ENCODE data around the gene SUCO.

The SUCO gene

GRCh38 chr1:172630868-172631267 is 97.9 kb downstream of the SUCO start:
- no peaks in the 10 kb centered on the region for H3K9me3 ChIP-seq (ENCODE audit: insufficient read depth, low read depth, low read length)
- H3K79me2 ChIP-seq (ENCODE audit: insufficient read depth, low read length): no peaks in the 10 kb centered on the region
- H2AFZ ChIP-seq (ENCODE audit: low read length): no peak overlapping the region
- H4K20me1 ChIP-seq (ENCODE audit: insufficient read depth, low read length, poor library complexity, severe bottlenecking): no peaks in the 10 kb centered on the region
- no peaks in the 10 kb centered on the region for H3K9me2 ChIP-seq (replicated peaks; ENCODE audit: low read depth, low read length)
- no peak overlapping the region for H3K4me2 ChIP-seq (ENCODE audit: low read depth, low read length, poor library complexity, severe bottlenecking)
- no peak overlapping the region for H3K9ac ChIP-seq (ENCODE audit: low read depth, low read length, poor library complexity, severe bottlenecking)
- peaks cover 21% of the 10 kb centered on the region for H3K4me1 ChIP-seq (ENCODE audit: insufficient read depth, low read length, poor library complexity, severe bottlenecking)
- TF ChIP-seq EZH2phosphoT487 (IDR thresholded peaks at IDR 0.05; ENCODE audit: borderline replicate concordance) (no peak), CTCF (conservative IDR thresholded peaks at IDR 0.05; ENCODE audit: low read length) (no peak)
- H3K27me3 ChIP-seq (ENCODE audit: insufficient read depth, low read length, poor library complexity, severe bottlenecking): no peaks in the 10 kb centered on the region
- H3F3A ChIP-seq (ENCODE audit: low read depth): no peaks in the 10 kb centered on the region
- no peak overlapping the region for H3K4me3 ChIP-seq (ENCODE audit: low read length, poor library complexity, severe bottlenecking)
- H3K36me3 ChIP-seq (ENCODE audit: insufficient read depth, low read length): no peaks in the 10 kb centered on the region

GRCh38 chr1:172637522-172637921 is 104.6 kb downstream of the SUCO start:
- Histone ChIP-seq H4K20me1 (ENCODE audit: insufficient read depth, low read length, poor library complexity, severe bottlenecking) (no peaks in the 10 kb centered on the region), H3K4me2 (ENCODE audit: low read depth, low read length, poor library complexity, severe bottlenecking) (peak overlapping the region; percentile 75), H3K27me3 (ENCODE audit: insufficient read depth, low read length, poor library complexity, severe bottlenecking) (no peaks in the 10 kb centered on the region), H2AFZ (ENCODE audit: low read length) (no peak overlapping the region), H3K9ac (ENCODE audit: low read depth, low read length, poor library complexity, severe bottlenecking) (no peak overlapping the region), H3K4me3 (ENCODE audit: low read length, poor library complexity, severe bottlenecking) (no peak overlapping the region), H3F3A (ENCODE audit: low read depth) (peaks cover 8% of the 10 kb centered on the region; the same call in 1 of the 2 replicates), H3K9me3 (ENCODE audit: insufficient read depth, low read depth, low read length) (no peaks in the 10 kb centered on the region), H3K36me3 (ENCODE audit: insufficient read depth, low read length) (no peaks in the 10 kb centered on the region), H3K4me1 (ENCODE audit: insufficient read depth, low read length, poor library complexity, severe bottlenecking) (peaks cover 47% of the 10 kb centered on the region), H3K79me2 (ENCODE audit: insufficient read depth, low read length) (no peaks in the 10 kb centered on the region), H3K9me2 (replicated peaks; ENCODE audit: low read depth, low read length) (no peaks in the 10 kb centered on the region)
- TF ChIP-seq EZH2phosphoT487 (IDR thresholded peaks at IDR 0.05; ENCODE audit: borderline replicate concordance) (no peak), CTCF (conservative IDR thresholded peaks at IDR 0.05; ENCODE audit: low read length) (no peak)

- Histone ChIP-seq H3K9me2 (replicated peaks; ENCODE audit: low read depth, low read length) (no peaks in the 10 kb centered on the region), H3K79me2 (ENCODE audit: insufficient read depth, low read length) (no peaks in the 10 kb centered on the region), H3K9ac (ENCODE audit: low read depth, low read length, poor library complexity, severe bottlenecking) (peak overlapping the region; percentile 65), H3K9me3 (ENCODE audit: insufficient read depth, low read depth, low read length) (no peaks in the 10 kb centered on the region), H3K4me1 (ENCODE audit: insufficient read depth, low read length, poor library complexity, severe bottlenecking) (peaks cover 54% of the 10 kb centered on the region), H3K36me3 (ENCODE audit: insufficient read depth, low read length) (no peaks in the 10 kb centered on the region), H2AFZ (ENCODE audit: low read length) (peak overlapping the region; percentile 70; the same call in 1 of the 2 replicates), H4K20me1 (ENCODE audit: insufficient read depth, low read length, poor library complexity, severe bottlenecking) (no peaks in the 10 kb centered on the region), H3K27me3 (ENCODE audit: insufficient read depth, low read length, poor library complexity, severe bottlenecking) (no peaks in the 10 kb centered on the region), H3K4me2 (ENCODE audit: low read depth, low read length, poor library complexity, severe bottlenecking) (peak overlapping the region; percentile 75), H3F3A (ENCODE audit: low read depth) (peaks cover 8% of the 10 kb centered on the region; the same call in 1 of the 2 replicates), H3K4me3 (ENCODE audit: low read length, poor library complexity, severe bottlenecking) (peak overlapping the region; percentile 60)
- TF ChIP-seq CTCF (conservative IDR thresholded peaks at IDR 0.05; ENCODE audit: low read length): no peak
- no peak for TF ChIP-seq EZH2phosphoT487 (IDR thresholded peaks at IDR 0.05; ENCODE audit: borderline replicate concordance)
These were observed 105.3 kb downstream of the SUCO start for GRCh38 chr1:172638249-172638648.
